Measurements from ENCODE around the gene SMAD6.

- TF ChIP-seq CTCF (IDR thresholded peaks at IDR 0.05) (no peak), POLR2A (IDR thresholded peaks at IDR 0.05) (no peak)
These were observed 3.1 kb upstream of the SMAD6 start for GRCh38 chr15:66698971-66699370.

Measured in prostate gland (tissue), 2 donors.